Measurements from ENCODE around the gene SPSB3.
"Not testable (repeated sequence)": the region's sequence is repeated elsewhere in the genome, so short reads cannot be mapped to it uniquely, and the experiment has no call there.

The SPSB3 gene

GRCh38 chr16:1807626-1808025 is 25.3 kb upstream of the SPSB3 start:
- TF ChIP-seq CTCF (IDR thresholded peaks at IDR 0.05; ENCODE audit: low read depth, low read length), result no peak
- no peak for DNase-seq (ENCODE audit: extremely low read depth, low read depth)

GRCh38 chr16:1800701-1801100 is 18.3 kb upstream of the SPSB3 start:
- TF ChIP-seq CTCF (IDR thresholded peaks at IDR 0.05; ENCODE audit: low read depth, low read length), result no peak
- DNase-seq (ENCODE audit: extremely low read depth, low read depth), result no peak

DNA sequence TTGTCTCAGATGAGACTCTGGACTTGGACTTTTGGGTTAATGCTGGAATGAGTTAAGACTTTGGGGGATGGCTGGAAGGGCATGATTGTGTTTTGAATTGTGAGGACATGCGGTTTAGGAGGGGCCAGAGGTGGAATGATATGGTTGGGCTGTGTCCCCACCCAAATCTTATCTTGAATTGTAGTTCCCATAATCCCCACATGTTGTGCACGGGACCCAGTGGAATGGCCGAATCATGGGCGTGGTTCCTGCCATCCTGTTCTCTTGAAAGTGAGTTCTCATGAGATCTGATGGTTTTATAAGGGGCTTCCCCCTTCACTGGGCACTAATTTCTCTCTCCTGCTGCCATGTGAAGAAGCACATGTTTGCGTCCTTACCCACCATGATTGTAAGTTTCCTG is 16.9 kb upstream of the SPSB3 start:
- not testable (repeated sequence) for DNase-seq (ENCODE audit: extremely low read depth, low read depth)

- no peak for DNase-seq (ENCODE audit: extremely low read depth, low read depth)
- TF ChIP-seq CTCF (IDR thresholded peaks at IDR 0.05; ENCODE audit: low read depth, low read length), result no peak
Measured at GRCh38 chr16:1794908-1795666, 12.7 kb upstream of the SPSB3 start.

DNA sequence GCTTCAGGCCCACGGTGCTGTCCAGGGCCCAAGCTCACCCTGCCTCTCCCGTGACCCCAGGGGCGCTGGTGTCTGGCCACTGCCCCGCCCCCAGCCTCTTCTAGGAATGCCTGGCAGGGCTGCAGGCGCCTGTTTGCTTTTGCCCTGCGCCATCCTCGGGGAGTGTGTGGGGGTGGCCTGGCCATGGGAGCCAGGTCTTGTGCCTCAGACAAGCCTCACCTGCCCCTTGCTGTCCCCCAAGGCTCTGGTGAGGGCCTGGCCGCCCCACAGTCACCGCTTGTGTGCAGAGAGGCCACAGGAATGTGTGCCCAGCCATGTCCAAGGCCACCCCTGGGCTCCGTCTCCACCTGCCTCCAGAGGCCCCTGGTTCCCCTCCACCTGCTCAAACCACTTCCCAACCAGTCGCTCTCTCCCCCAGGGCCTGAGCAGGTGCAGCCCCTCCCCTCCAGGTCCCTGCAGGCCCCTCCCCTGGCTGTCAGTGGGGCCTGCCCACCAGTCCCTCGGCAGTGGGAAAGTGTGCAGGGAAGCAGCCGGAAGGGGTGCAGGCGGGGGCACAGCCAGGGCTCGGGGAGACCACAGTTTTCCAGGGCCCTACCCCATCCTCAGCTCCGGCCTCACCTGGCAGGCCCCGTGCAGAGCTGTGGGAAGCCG is 12.0 kb upstream of the SPSB3 start:
- no peak for DNase-seq (ENCODE audit: extremely low read depth, low read depth)

DNA sequence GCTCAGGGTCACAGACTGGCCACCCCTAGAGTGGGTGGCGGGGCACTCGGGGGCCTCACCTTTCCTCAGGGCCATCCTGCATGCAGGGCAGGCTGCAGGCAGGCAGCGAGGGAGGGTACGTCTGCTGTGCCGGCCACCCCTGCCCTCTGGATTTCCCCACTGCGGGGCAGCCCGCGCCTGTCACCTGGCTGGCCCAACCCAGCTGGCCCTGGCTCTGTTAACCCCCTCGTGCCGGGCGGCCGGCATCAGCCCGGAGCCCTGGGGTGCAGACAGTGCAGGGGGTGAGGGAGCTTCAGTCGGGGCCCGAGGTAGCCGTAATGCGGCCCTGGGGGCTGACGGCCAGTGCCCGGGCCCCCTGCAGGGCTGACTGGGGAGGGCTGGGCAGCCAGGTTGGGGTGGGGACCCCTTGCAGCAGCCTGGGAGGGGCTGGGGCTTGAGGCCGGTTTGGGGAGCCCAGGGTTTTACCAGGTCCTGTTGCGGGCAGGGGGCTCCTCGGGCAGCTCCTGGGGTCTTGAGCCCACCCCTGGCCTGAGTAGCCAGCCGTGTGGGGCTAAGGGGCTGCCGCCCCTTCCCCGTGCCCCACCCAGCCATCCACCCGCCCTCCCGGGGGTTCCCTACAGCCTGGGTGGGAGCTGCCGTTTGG is 11.3 kb upstream of the SPSB3 start, which contains the start of gene IGFALS:
Gene IGFALS (minus strand): TSS at position 128 of the 643 bp plus-strand sequence. CDS start 53 bp downstream, at position 75.
- no peak for TF ChIP-seq CTCF (IDR thresholded peaks at IDR 0.05; ENCODE audit: low read depth, low read length)
- DNase-seq (ENCODE audit: extremely low read depth, low read depth), result no peak

More for the DNA sequence above, 12.0 kb upstream of the SPSB3 start:
- TF ChIP-seq CTCF (IDR thresholded peaks at IDR 0.05; ENCODE audit: low read depth, low read length), result no peak

GRCh38 chr16:1792836-1793577 is 10.6 kb upstream of the SPSB3 start:
- no peak for TF ChIP-seq CTCF (IDR thresholded peaks at IDR 0.05; ENCODE audit: low read depth, low read length)
- DNase-seq (ENCODE audit: extremely low read depth, low read depth), result no peak

Data from AG09319 (cell line).